Measurements from ENCODE around the gene CDYL2.
A peak's percentile ranks its signal among the peaks of the same experiment; 100 is the strongest.

Gene CDYL2

DNA sequence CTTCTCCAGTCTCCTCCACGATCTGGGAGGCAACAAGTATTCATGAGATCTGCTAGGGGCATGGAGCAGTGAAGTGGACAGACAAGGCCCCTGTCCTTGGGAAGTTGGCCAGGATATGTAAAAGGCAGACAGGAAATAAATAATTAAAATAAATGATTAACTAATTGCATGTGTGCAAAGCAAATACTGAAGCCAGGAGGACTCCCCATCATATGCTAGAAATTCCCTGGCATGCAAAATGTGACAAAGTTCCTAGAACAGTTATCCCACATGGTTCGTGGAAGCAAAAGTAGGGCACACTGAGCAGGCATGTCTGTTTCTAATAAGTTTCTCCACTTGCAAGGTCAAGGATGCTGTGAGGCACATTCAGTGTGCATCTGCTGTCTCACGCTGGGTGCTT, 86.8 kb downstream of the CDYL2 start:
- no peak overlapping the region for H3K27ac ChIP-seq (ENCODE audit: low read depth, low read length)
- no peaks in the 10 kb centered on the region for H3K36me3 ChIP-seq (ENCODE audit: control insufficient read depth, low read length)
- no peaks in the 10 kb centered on the region for H3F3A ChIP-seq (ENCODE audit: control insufficient read depth, insufficient read depth)
- no peaks in the 10 kb centered on the region for H3K27me3 ChIP-seq (ENCODE audit: control insufficient read depth, low read length)
- no peak overlapping the region for H3K4me3 ChIP-seq (ENCODE audit: low read length)
- peaks cover 4% of the 10 kb centered on the region; the same call in 1 of the 2 replicates for H3K9me3 ChIP-seq (ENCODE audit: control insufficient read depth, insufficient read depth, low read length)
- no peaks in the 10 kb centered on the region; the same call in 1 of the 2 replicates for H3K9me2 ChIP-seq (replicated peaks; ENCODE audit: control insufficient read depth, low read length)
- TF ChIP-seq EZH2phosphoT487 (IDR thresholded peaks at IDR 0.05; ENCODE audit: borderline replicate concordance, low read length) (no peak), CTCF (IDR thresholded peaks at IDR 0.05; ENCODE audit: low read depth, low read length, poor library complexity, severe bottlenecking) (no peak)
- no peak overlapping the region for H3K4me2 ChIP-seq (ENCODE audit: low read length)
- no peaks in the 10 kb centered on the region for H3K79me2 ChIP-seq (ENCODE audit: control insufficient read depth, low read length)
- H4K20me1 ChIP-seq (ENCODE audit: control insufficient read depth, insufficient read depth, low read depth, low read length), result no peaks in the 10 kb centered on the region
- H3K4me1 ChIP-seq (ENCODE audit: control insufficient read depth, low read length), result peaks cover 21% of the 10 kb centered on the region

GRCh38 chr16:80716564-80717139, 87.7 kb downstream of the CDYL2 start:
- TF ChIP-seq EZH2phosphoT487 (IDR thresholded peaks at IDR 0.05; ENCODE audit: borderline replicate concordance, low read length) (no peak), CTCF (IDR thresholded peaks at IDR 0.05; ENCODE audit: low read depth, low read length, poor library complexity, severe bottlenecking) (no peak)
- no peaks in the 10 kb centered on the region for H3F3A ChIP-seq (ENCODE audit: control insufficient read depth, insufficient read depth)
- no peak overlapping the region for H3K4me3 ChIP-seq (ENCODE audit: low read length)
- no peaks in the 10 kb centered on the region; the same call in 1 of the 2 replicates for H3K9me2 ChIP-seq (replicated peaks; ENCODE audit: control insufficient read depth, low read length)
- no peaks in the 10 kb centered on the region for H3K79me2 ChIP-seq (ENCODE audit: control insufficient read depth, low read length)
- H3K9me3 ChIP-seq (ENCODE audit: control insufficient read depth, insufficient read depth, low read length), result no peaks in the 10 kb centered on the region
- peaks cover 21% of the 10 kb centered on the region for H3K4me1 ChIP-seq (ENCODE audit: control insufficient read depth, low read length)
- no peaks in the 10 kb centered on the region for H3K36me3 ChIP-seq (ENCODE audit: control insufficient read depth, low read length)
- no peaks in the 10 kb centered on the region for H3K27me3 ChIP-seq (ENCODE audit: control insufficient read depth, low read length)
- no peak overlapping the region for H3K4me2 ChIP-seq (ENCODE audit: low read length)
- no peaks in the 10 kb centered on the region for H4K20me1 ChIP-seq (ENCODE audit: control insufficient read depth, insufficient read depth, low read depth, low read length)
- H3K27ac ChIP-seq (ENCODE audit: low read depth, low read length), result no peak overlapping the region

DNA sequence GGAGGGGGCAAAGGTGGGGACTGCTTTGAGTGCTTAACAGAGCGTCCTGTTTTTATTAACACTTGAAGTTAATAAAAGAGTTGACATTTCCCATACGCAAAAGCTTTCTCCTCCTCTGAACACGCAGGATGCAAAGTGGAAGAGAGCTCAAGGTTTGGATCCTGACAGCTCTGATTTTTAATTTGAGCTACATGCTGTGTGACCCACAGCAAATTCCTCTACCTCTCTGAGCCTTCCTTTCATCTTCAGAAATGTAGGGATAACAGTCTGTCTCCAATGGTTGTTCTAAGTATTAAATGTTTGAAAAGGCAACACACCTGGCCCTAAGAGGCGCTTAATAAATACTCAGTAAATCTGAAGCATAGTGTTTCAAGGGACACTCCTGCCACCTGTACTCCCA, 93.0 kb downstream of the CDYL2 start:
- Histone ChIP-seq H3K27me3 (ENCODE audit: control insufficient read depth, low read length) (no peaks in the 10 kb centered on the region), H3K79me2 (ENCODE audit: control insufficient read depth, low read length) (no peaks in the 10 kb centered on the region), H4K20me1 (ENCODE audit: control insufficient read depth, insufficient read depth, low read depth, low read length) (no peaks in the 10 kb centered on the region)

More for the DNA sequence above, 93.0 kb downstream of the CDYL2 start:
- Histone ChIP-seq H3K4me2 (ENCODE audit: low read length) (peak overlapping the region; percentile 38), H3K27ac (ENCODE audit: low read depth, low read length) (no peak overlapping the region), H3K4me1 (ENCODE audit: control insufficient read depth, low read length) (peaks cover 19% of the 10 kb centered on the region), H3F3A (ENCODE audit: control insufficient read depth, insufficient read depth) (no peaks in the 10 kb centered on the region), H3K9me3 (ENCODE audit: control insufficient read depth, insufficient read depth, low read length) (peaks cover 6% of the 10 kb centered on the region; the same call in 1 of the 2 replicates), H3K36me3 (ENCODE audit: control insufficient read depth, low read length) (no peaks in the 10 kb centered on the region), H3K9me2 (replicated peaks; ENCODE audit: control insufficient read depth, low read length) (no peaks in the 10 kb centered on the region; the same call in 1 of the 2 replicates), H3K4me3 (ENCODE audit: low read length) (no peak overlapping the region; the same call in 1 of the 2 replicates)
- TF ChIP-seq CTCF (IDR thresholded peaks at IDR 0.05; ENCODE audit: low read depth, low read length, poor library complexity, severe bottlenecking) (no peak), EZH2phosphoT487 (IDR thresholded peaks at IDR 0.05; ENCODE audit: borderline replicate concordance, low read length) (no peak)

All from DOHH2 (cell line).